Ovary (tissue), 9 donors: ENCODE results near the gene APOL4. TPM values are rescaled to one million over a fixed set of nuclear protein-coding genes. Genes with fewer than 3 reads are reported as not detected.
A peak's percentile ranks its signal among the peaks of the same experiment; 100 is the strongest.

Experiments used
- DNase-seq, 5 donors: peaks; one replicate each; pipeline ENCODE4 v3.0.0-alpha.2; 2019 to 2020
- H3K27ac ChIP-seq, 2 donors: fragments of 200-600 bp; one replicate each; pipeline versions ENCODE4 v1.5.1 to v1.8.0; 2019 to 2022
- H3K27me3 ChIP-seq: fragments of 200-600 bp; one replicate; pipeline ENCODE4 v1.8.0; 2022
- H3K36me3 ChIP-seq: fragments of 200-600 bp; sonication (generic); one replicate; pipeline ENCODE4 v1.5.1; 2019
- H3K4me1 ChIP-seq: one replicate; pipeline ENCODE4 v1.8.1; 2013; ENCODE audit warnings: mild to moderate bottlenecking, moderate library complexity; ENCODE audit not compliant: insufficient read depth
- H3K4me3 ChIP-seq: fragments of 200-600 bp; sonication (generic); one replicate; pipeline ENCODE4 v1.5.1; 2017
- H3K9me3 ChIP-seq, 2 donors: fragments of 200-600 bp in 1 of 2; sonication (generic) in 1 of 2; one replicate each; pipeline versions ENCODE4 v1.5.1 to v1.8.1; 2013 to 2019; ENCODE audit warnings: mild to moderate bottlenecking in 1 of 2, moderate library complexity in 1 of 2
- EP300 ChIP-seq: sonication (generic); formaldehyde crosslinking; IDR thresholded peaks from one replicate; pipeline ENCODE4 v1.6.1; 2017; ENCODE audit warnings: antibody characterized with exemption
- POLR2A ChIP-seq: fragments of 450-650 bp; IDR thresholded peaks from one replicate; pipeline ENCODE4 v1.6.1; 2017; ENCODE audit warnings: antibody characterized with exemption, mild to moderate bottlenecking, moderate library complexity
- WGBS, 3 donors: extraction: QIAGEN DNeasy Blood & Tissue Kit in 1 of 3; methylation state at CpG; one replicate each; pipeline versions ENCODE4 v1.1.5 to v1.1.7; 2013 to 2017; 5-methylcytosine and 5-hydroxymethylcytosine counted together
- intact Hi-C, 4 donors: fragments of 100-400 bp; cut with DNase I; formaldehyde crosslinking; loops; one replicate each; pipeline versions ENCODE4 v1.11.0 to v1.15.1; 2022 to 2023
- polyA plus RNA-seq, 2 donors: library from polyadenylated mRNA; stranded (reverse); fragments of 200-250 nt in 1 of 2; fragments of 350-450 nt in 1 of 2; fragmentation: Illumina TruSeq in 1 of 2; extraction: RNeasy Lipid Tissue Mini Kit (QIAGEN cat#74804) in 1 of 2; gene quantifications; one replicate each; pipeline ENCODE4 v1.2.3, GENCODE V29; 2013 to 2014
- total RNA-seq, 7 donors: library from RNA; depleted of rRNA in 2 of 7; stranded (reverse); fragments of >200 nt in 2 of 7; fragmentation: NEBNext Ultra II Directional in 3 of 7; extraction: Animal tissue kit (Norgen Biotek cat#: 25700) in 3 of 7; gene quantifications; one replicate each; pipeline versions ENCODE4 v1.1.0 to v1.2.4, GENCODE V29; 2016 to 2023
- TF ChIP-seq, protein P1 (sequence below), 3 donors: fragments of 450-650 bp in 2 of 3; fragments of 200-600 bp in 1 of 3; IDR thresholded peaks; one replicate each; pipeline versions ENCODE4 v1.5.1 to v1.8.0; 2016 to 2022; ENCODE audit warnings: antibody characterized with exemption in 3 of 3, mild to moderate bottlenecking in 1 of 3
- donor health status: DM: no; HTN: no; CAD: no; lungs with moderate emphysema.
- donor health status: DM: no; HTN: no; CAD: no.
- donor health status: Bipolar disorder and iron deficiency.
- donor health status: DM: yes; HTN: yes; CAD: no.
- donor health status: DM: no; HTN: no; CAD: no.
- donor health status: DM: yes; HTN: yes; CAD: no.

APOL4 gene
- total and polyA plus RNA-seq, 9 donors = 0.31 to 18.6 (median 7.3) TPM

DNA sequence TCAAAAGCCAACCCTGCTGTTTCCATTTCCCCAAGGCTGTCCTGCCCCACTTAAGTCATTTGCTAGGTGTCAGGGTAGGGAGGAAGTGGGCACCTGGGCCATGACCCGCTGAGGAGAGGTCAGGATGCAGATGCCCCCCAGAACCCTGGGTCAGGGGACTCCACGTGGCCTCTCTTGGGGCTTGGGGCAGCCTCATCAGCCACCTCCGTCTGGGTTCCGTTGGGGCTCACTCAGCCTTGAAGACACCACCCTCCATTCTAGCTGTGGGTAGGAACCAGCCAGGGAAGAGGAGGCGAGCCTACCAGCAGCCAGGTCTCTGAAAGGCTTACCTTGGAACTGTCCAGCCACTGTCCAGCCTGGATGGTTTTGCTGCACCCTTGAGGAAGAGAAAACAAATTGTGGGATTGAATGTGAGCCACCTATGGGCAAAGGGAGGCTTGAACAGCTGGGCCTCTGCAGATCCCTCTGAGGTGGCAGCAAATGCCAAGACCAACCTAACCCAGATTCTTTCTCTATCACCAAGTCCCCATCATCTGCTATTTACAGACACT is 2.5 kb downstream of the APOL4 start:
- H3K36me3 ChIP-seq = no peaks in the 10 kb centered on the region
- H3K4me1 ChIP-seq = peaks cover 21% of the 10 kb centered on the region
- intact Hi-C loops = loop anchor here in 3 of 4 donors (5.0 to 10.0 kb wide), 2 partner anchors 86 to 88 kb away; no protein-coding TSS in a partner anchor
- TF ChIP-seq POLR2A = no peak
- TF ChIP-seq, protein P1, sequence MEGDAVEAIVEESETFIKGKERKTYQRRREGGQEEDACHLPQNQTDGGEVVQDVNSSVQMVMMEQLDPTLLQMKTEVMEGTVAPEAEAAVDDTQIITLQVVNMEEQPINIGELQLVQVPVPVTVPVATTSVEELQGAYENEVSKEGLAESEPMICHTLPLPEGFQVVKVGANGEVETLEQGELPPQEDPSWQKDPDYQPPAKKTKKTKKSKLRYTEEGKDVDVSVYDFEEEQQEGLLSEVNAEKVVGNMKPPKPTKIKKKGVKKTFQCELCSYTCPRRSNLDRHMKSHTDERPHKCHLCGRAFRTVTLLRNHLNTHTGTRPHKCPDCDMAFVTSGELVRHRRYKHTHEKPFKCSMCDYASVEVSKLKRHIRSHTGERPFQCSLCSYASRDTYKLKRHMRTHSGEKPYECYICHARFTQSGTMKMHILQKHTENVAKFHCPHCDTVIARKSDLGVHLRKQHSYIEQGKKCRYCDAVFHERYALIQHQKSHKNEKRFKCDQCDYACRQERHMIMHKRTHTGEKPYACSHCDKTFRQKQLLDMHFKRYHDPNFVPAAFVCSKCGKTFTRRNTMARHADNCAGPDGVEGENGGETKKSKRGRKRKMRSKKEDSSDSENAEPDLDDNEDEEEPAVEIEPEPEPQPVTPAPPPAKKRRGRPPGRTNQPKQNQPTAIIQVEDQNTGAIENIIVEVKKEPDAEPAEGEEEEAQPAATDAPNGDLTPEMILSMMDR (IDR thresholded peaks at IDR 0.05) = no peak
- no peak for TF ChIP-seq EP300
- WGBS, 3 donors = 65 to 93% (median 68%) methylated on average over 5 of the region's 5 CpGs
- H3K9me3 ChIP-seq = no peaks in the 10 kb centered on the region
- DNase-seq = no peak
- H3K27me3 ChIP-seq = no peaks in the 10 kb centered on the region
- H3K27ac ChIP-seq = peak overlapping the region in 1 of 2 donors; percentile 74
- H3K4me3 ChIP-seq = no peak overlapping the region

DNA sequence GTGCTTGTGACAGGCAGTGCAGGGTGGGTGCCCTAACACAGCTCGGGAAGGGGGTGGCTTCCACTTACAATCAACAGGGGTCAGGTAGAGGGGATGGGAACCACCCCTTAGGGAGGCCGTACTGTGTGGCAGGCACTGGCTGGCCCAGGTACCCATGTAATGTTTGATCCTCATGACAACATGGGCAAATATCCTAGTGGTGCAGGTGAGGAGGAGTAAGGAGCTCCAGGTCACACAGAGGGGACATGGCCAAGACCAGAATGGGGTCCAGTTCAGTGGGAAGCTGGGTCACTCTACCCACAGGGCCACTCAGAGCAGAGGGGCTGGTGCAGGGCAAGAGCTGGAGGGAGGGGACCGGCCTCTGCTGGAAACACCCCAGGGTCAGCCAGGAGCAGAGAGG is 3.1 kb downstream of the APOL4 start:
- Histone ChIP-seq H3K4me3 (no peak overlapping the region), H3K27ac (peak overlapping the region in 1 of 2 donors; percentile 74), H3K4me1 (peaks cover 21% of the 10 kb centered on the region), H3K9me3 (no peaks in the 10 kb centered on the region), H3K36me3 (no peaks in the 10 kb centered on the region), H3K27me3 (no peaks in the 10 kb centered on the region)
- intact Hi-C loops = loop anchor here in 3 of 4 donors (5.0 to 10.0 kb wide), 2 partner anchors 86 to 89 kb away; no protein-coding TSS in a partner anchor
- TF ChIP-seq, protein P1 (IDR thresholded peaks at IDR 0.05) = no peak
- TF ChIP-seq POLR2A = no peak
- TF ChIP-seq EP300 = no peak
- DNase-seq = no peak
- WGBS, 3 donors = 82 to 92% (median 89%) methylated on average over 3 of the region's 3 CpGs

DNA sequence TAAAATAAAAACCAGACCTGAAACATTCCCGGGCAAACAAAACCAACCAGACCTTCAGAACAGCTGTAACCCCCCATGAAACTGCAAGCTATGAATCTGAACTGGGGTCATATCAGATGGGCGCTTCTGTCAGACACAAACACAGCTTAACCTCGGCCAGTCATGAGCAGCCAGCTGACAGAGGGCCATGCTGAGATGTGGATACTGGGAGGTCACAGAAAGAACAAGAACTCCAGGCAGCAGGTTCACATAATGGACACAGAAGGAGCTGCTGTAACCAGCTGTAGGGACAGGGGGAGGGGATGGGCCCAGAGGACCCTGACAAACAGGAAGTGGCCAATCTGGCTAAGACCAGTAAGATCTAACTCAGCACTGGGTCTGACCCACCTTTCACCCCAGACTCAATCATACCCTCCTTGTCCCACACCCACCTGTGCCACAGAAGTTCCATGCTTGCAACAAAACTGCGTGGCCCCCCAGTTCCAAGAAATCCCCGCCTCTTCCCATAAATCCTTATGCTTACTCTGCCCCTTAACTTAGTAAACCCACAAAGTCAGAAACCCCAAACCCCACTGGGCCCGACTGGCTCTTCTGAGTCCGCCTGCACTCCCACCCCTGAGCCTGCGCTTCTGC is 4.0 kb downstream of the APOL4 start:
- intact Hi-C loops = loop anchor here in 3 of 4 donors (5.0 to 10.0 kb wide), 2 partner anchors 87 to 90 kb away; no protein-coding TSS in a partner anchor
- WGBS, 3 donors = 41 to 51% (median 44%) methylated on average over 8 of the region's 8 CpGs
- peak in 3 of 5 donors; percentile 34 to 63 (median 54) for DNase-seq

DNA sequence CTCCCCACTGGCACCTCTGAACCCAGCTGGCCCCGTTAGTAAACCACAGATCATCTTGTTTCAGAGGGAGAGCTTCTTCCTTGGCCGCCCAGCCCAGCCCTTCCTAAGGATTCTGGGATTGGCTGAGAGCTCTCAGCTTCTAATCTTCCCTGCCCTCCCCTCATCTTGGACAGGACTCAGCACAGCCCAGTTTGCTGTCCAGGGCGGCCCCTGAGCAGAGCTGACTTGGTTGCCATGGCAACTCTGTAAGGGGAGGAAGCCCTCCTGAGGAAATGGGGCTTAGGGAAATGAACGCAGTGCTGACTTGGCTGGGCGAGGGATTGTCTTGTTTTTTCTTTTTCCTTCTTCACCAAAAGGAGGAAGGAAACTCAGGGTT is 4.6 kb downstream of the APOL4 start:
- no peaks in the 10 kb centered on the region for H3K27me3 ChIP-seq
- peak overlapping the region in 1 of 2 donors; percentile 74 for H3K27ac ChIP-seq
- no peaks in the 10 kb centered on the region for H3K9me3 ChIP-seq
- intact Hi-C loops = loop anchor here in 3 of 4 donors (5.0 to 10.0 kb wide), 2 partner anchors 88 to 90 kb away; no protein-coding TSS in a partner anchor
- TF ChIP-seq EP300 = no peak
- TF ChIP-seq POLR2A = no peak
- TF ChIP-seq, protein P1 (IDR thresholded peaks at IDR 0.05) = no peak
- peak; percentile 49 to 93 (median 86) for DNase-seq
- no peaks in the 10 kb centered on the region for H3K36me3 ChIP-seq
- peaks cover 19% of the 10 kb centered on the region for H3K4me1 ChIP-seq
- H3K4me3 ChIP-seq = no peak overlapping the region
- 4 to 9% (median 7%) methylated on average over 4 to 5 of the region's 5 CpGs for WGBS, 3 donors

More for the DNA sequence above, 4.0 kb downstream of the APOL4 start:
- TF ChIP-seq EP300 (no peak), POLR2A (no peak)
- TF ChIP-seq, protein P1 (IDR thresholded peaks at IDR 0.05) = no peak
- Histone ChIP-seq H3K4me1 (peaks cover 21% of the 10 kb centered on the region), H3K27ac (peak overlapping the region in 1 of 2 donors; percentile 74), H3K4me3 (no peak overlapping the region), H3K9me3 (no peaks in the 10 kb centered on the region), H3K27me3 (no peaks in the 10 kb centered on the region), H3K36me3 (no peaks in the 10 kb centered on the region)
